ENCODE results near the gene RNF39.
"Not testable (repeated sequence)": the region's sequence is repeated elsewhere in the genome, so short reads cannot be mapped to it uniquely, and the experiment has no call there.

RNF39 gene, protein sequence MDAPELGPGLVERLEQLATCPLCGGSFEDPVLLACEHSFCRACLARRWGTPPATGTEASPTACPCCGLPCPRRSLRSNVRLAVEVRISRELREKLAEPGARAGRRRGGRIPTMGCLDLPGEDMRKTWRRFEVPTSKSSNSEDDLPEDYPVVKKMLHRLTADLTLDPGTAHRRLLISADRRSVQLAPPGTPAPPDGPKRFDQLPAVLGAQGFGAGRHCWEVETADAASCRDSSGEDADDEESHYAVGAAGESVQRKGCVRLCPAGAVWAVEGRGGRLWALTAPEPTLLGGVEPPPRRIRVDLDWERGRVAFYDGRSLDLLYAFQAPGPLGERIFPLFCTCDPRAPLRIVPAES

GRCh38 chr6:30075094-30075789 is at the start of gene RNF39:
Gene RNF39, minus strand, starts transcription at chr6:30075769. Its CDS starts 184 bp downstream, at chr6:30075585.
- DNase-seq (ENCODE audit: low read depth in 3 of 3), result no peak

- DNase-seq (ENCODE audit: low read depth in 3 of 3), result no peak
These were observed 46.9 kb upstream of the RNF39 start for GRCh38 chr6:30122515-30122914.

GRCh38 chr6:30121446-30122366 is 46.1 kb upstream of the RNF39 start:
- no peak for DNase-seq (ENCODE audit: low read depth in 3 of 3)

GRCh38 chr6:30118691-30119090 is 43.1 kb upstream of the RNF39 start:
- DNase-seq (ENCODE audit: low read depth in 3 of 3), result not testable (repeated sequence)

GRCh38 chr6:30116724-30117123 is 41.2 kb upstream of the RNF39 start:
- DNase-seq (ENCODE audit: low read depth in 3 of 3), result no peak

GRCh38 chr6:30113841-30114240 is 38.3 kb upstream of the RNF39 start:
- DNase-seq (ENCODE audit: low read depth in 3 of 3), result no peak

DNA sequence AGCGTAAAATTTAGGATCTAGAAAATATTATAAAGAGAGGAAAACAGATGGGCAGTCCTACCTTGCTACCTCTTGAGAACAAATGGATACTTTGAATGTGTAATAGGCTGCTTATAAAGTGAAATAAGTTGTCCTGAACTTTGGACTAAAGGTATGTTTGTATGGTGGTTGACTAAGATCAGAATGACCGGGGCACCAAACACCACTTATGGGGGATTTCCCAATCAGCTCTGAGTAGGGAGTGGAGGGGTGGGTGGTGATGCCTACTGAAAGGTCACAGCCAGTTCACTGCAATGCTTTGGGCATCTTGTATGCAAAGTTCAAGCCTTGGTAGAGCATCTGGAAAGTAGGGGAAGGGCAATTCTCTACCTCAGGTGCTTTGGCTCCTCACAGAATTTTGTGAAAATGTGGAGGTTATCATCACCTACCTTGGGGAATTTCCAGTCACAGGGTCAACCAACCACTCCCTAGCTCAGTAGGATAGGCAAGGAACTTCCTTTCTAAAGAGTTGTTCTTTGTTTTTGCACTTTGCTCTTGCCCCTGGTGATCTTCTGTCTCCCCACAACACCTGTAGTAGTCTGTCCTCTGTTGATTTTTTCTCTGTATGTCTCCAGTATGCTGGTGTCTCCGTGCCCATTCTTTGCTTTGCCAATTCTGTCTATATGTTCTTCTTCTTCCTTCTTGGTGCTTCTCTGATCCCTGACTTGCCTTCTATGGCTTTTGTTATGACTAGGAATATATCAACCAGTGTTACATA is 37.6 kb upstream of the RNF39 start, which contains the start of gene TRIM31:
TRIM31 (minus strand) TSS at position 88 of the 757 bp plus-strand sequence. CDS start 285 bp downstream, outside the sequence.
- no peak for DNase-seq (ENCODE audit: low read depth in 3 of 3)

- DNase-seq (ENCODE audit: low read depth in 3 of 3), result no peak
These were observed 36.9 kb upstream of the RNF39 start for GRCh38 chr6:30112402-30112994.

DNA sequence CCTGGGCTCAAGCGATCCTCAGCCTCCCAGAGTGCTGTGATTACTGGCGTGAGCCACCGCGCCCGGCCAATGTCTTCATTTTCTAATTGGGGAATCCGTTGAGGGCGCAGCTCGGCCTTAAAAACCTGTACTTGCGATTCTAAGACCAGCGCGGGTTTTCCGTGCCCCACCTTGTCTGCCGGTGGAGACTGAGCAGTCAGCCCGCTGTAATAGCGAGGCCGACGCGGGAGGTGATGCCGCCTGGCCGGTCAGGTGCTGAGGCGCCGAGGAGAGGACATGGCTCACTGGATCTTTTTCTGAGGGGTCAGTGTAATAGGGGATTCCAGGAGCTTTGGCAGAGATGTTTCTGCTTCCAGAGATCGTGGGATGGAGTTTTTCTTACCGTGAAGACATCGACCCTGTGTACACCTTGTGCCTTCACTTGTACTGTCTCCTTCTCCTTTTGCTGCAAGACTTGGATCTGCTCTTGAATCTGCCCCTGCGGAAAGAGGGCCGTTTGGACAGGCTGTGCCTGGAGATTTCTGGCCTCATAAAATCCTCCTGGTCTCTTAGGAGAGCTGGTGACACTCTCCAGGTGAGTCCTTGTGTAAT is 35.8 kb upstream of the RNF39 start:
- no peak for DNase-seq (ENCODE audit: low read depth in 3 of 3)

- DNase-seq (ENCODE audit: low read depth in 3 of 3), result no peak
These were observed 29.1 kb upstream of the RNF39 start for GRCh38 chr6:30104661-30105060.

GRCh38 chr6:30103872-30104179 is 28.3 kb upstream of the RNF39 start:
- no peak for DNase-seq (ENCODE audit: low read depth in 3 of 3)

DNA sequence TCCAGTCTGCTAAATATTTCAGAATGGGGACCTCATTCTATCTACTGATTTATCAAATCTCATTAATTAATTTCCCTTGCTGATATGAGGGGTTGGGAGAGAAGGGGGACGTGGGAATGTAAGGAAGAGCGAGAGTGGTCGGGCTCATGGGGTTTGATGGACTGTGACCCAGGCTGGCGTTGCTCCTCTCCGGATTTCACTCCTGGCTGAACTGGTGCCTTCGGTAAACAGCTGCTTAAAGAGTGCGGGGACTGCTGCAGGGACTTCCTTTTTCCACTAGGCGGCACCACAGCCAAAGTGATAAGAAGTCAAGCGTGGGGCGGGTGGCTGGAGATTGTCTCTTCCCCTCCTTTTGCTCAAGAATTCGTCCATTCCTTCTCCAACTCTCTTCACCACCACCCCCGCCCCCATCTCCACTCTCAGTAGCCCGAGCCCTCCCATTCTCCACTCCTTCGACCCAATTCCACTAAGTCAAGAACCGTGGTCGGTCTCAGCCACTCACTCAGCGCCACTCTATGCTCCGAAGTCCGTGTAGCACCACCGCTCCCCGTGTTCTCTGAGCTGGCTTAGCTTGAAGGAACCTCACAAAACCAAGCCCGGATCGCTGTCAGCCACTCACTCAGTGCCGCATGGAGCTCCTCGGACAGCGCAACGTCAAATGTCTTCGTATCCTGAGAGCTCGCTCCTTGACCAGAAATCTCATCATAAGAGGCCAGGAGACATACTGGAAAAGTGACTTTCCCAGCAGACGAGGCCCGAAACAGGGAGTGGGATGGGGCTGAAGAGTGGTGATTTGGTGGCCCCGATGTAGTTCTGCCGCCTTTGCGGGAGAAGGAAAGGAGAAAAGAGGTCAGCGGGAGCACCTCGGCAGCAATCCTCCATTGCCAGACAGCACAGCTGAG is 27.7 kb upstream of the RNF39 start:
- DNase-seq (ENCODE audit: low read depth in 3 of 3), result peak; percentile 69 to 72 (median 70)

DNA sequence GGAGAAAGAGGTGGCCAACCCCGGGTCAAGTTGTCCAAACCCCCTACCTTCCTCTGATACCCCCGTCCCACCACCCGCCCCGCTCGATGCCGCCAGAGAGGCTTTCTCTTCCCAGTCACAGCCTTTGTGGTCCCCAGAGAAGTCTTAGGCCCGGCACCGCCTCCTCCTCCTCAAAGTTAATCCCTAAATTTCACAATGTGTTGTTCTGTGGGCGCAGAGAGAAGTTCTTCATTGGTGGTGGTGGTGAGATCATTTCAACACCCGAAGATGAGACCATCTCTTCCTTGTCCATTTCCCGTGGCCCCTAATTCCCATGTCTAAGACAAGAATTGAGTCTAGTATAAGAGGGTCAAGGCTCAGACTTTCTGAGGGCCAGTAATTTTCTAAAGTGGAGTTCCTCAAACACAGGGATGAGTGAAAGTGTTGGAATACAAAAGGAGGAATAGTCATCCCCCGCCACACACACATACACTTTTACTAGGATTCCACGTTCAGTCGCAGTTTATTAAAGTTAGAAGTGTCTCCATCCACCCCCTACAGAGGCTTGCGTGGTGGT is 26.9 kb upstream of the RNF39 start:
- no peak for DNase-seq (ENCODE audit: low read depth in 3 of 3)

GRCh38 chr6:30101444-30102413 is 26.2 kb upstream of the RNF39 start:
- DNase-seq (ENCODE audit: low read depth in 3 of 3), result peak; percentile 42 to 66 (median 61)

DNA sequence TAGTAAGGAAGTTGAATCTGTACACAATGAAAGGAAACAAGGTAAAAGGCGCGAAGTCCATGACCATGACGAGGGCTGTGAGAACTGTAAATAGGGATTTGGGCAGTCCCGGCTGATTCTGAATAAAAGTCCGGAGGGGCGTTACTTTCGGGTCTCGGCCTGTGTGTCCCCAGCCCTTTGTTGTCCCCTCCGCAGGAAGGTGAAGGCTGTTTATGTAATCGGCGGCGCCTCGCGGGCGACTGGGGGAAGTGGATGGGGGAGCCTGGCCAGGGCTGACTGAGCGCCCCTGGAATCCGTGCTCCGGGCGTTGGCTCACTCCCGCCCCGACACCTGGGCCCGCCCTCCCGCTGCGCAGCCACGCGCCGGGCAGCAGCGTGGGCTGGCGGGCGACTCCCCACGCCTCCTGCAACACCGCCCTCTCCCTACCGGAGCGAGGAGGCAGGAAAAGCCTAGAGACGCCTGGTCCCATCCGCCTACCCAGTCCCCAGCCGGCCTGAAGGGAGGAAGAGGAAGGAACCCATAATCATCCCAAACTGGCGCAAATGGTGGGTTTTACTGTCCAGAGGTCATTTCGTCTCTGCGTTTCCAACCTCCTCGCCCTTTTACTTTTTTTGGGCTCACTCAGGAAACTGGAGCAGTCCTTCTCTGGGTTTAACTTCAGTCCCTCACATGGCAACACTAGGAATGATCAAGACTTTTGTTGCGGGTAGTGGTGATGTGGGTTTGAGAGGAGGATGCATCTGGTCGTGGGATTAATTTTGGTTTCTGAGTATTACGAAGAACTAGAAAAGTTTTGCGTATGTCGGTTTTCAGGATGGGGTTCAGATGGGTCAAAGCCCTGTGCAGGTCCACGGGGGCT is 25.2 kb upstream of the RNF39 start:
- DNase-seq (ENCODE audit: low read depth in 3 of 3), result no peak

DNA sequence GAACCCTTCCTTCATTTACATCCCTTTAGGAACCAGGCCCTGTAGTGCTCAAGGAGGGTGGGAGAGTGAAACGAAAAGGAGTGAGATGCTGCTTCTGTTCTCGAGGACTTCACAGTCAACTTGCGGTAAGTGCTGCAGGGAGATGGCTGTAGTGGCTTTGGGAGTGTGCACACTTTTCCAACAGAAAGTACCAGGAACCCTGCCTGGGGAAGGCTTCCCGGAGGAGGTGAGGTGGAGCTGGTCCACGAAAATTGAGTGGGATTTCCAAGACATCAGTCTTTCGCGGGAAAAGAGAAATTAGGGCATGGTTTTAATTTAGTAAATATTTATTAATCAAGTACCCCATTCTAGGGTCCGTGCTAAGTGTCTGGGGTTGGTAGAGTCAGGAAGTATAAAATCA is 24.6 kb upstream of the RNF39 start:
- no peak for DNase-seq (ENCODE audit: low read depth in 3 of 3)
